DND-41 (cell line): ENCODE data around the gene MCTP1.

Experiments
- CTCF ChIP-seq: IDR thresholded peaks from 2 replicates; pipeline ENCODE4 v1.5.1; 2012; ENCODE audit warnings: borderline replicate concordance, low read length, moderate library complexity, mild to moderate bottlenecking; ENCODE audit not compliant: poor library complexity, severe bottlenecking; ENCODE audit errors: extremely low read depth
- EZH2 ChIP-seq: IDR thresholded peaks from 3 replicates; pipeline ENCODE4 v1.6.1; 2012; ENCODE audit warnings: borderline replicate concordance, low read depth, mild to moderate bottlenecking, moderate library complexity, low read length, inconsistent platforms; ENCODE audit not compliant: severe bottlenecking

GRCh38 chr5:94699562-94699961, 585.3 kb downstream of the MCTP1 start:
- TF ChIP-seq CTCF (no peak), EZH2 (no peak)
